GM21528 (cell line): ENCODE data around the gene TOMM34.

Experiments used
- ATAC-seq: cut with Tn5 transposase; IDR thresholded peaks from one replicate; pipeline ENCODE4 v1.9.1; 2021; ENCODE audit warnings: mild to moderate bottlenecking, moderate library complexity; ENCODE audit not compliant: unreplicated experiment, low FRiP score

TOMM34 gene

DNA sequence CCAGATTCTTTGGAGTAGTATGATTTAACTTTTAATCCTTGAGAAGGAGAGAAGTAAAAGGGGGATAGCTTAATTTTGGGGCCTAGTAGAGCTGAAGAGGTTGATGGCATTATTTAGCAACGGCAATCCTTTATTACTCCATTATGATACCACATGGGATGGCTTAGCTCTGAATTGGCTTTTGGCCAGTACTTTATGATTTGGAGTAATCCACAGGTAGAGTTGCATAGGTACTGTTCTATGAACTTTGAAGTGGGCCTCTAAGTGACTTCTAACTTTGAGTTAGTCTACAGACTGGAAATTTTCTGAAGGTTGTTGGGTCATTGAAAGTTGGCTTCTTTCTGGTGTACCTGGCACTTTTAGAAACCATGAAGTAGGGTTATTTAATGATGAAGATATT, 63.1 kb downstream of the TOMM34 start:
- no peak for ATAC-seq

DNA sequence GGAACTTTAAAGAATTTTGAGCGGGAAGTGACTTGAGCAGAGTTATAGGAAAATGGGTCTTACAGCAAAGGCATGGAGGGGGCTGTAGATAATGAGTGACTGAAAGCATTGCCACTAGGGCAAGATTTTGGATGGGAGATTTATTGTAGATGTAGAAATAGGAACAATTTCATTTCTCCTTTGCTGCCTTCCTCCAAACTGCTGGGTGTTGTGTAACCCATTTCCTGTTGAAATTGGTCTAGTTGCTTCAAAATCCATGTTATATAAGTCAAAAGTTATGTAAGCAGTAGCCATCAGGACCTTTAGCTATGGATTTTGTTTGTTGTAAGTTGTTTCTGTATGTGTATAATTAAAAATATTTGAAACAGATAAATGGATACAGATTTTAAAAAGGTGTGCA, 63.6 kb downstream of the TOMM34 start:
- no peak for ATAC-seq

DNA sequence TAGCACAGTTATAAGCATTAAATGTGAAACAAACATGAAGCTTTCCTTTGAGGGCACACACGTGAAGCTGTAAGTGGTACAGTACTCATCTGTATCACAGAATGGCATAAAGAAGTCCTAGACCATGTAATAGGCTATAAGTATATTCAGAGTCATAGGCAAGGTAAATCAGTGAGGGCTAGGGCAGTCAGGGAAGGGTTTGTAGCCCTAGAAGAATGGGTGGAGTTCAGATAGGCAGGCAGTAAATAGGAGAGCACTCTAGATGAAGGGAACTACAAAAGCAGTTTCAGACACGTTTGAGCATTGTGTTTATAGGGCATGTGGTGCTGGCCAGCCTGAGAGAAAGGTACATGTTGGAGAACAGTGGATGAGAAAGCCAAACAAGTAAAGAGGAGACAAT, 65.2 kb downstream of the TOMM34 start:
- ATAC-seq = no peak
